Erythroblast (primary cell): ENCODE results near the gene PCLO.

Experiments
- GATA1 ChIP-seq: IDR thresholded peaks from 2 replicates; pipeline ENCODE4 v1.6.1; 2011; ENCODE audit warnings: low read depth, mild to moderate bottlenecking, control low read depth, low read length, moderate library complexity
- POLR2A ChIP-seq: IDR thresholded peaks from 2 replicates; pipeline ENCODE4 v1.6.1; 2011; ENCODE audit warnings: mild to moderate bottlenecking, low read length

GRCh38 chr7:82760831-82761230 is 401.9 kb downstream of the PCLO start:
- TF ChIP-seq POLR2A (no peak), GATA1 (no peak)
